Smooth muscle cell (in vitro differentiated cells): ENCODE data around the gene RIC3. TPM values are rescaled to one million over a fixed set of nuclear protein-coding genes. Genes with fewer than 3 reads are reported as not detected.

Experiments used
- DNase-seq: peaks from one replicate; lab custom pipeline; 2025; ENCODE audit not compliant: unreplicated experiment; lab: John Stamatoyannopoulos, UW
- H2AFZ ChIP-seq: fragments of 200-600 bp; sonication (generic); 2 replicates; pipeline ENCODE4 v1.6.0; 2016; ENCODE audit warnings: antibody characterized with exemption, low read depth, mild to moderate bottlenecking
- H3F3A ChIP-seq: fragments of 200-600 bp; sonication (generic); 2 replicates; pipeline ENCODE4 v1.6.0; 2017; ENCODE audit warnings: antibody characterized with exemption, low read depth
- H3K27ac ChIP-seq: fragments of 200-600 bp; sonication (generic); 2 replicates; pipeline ENCODE4 v1.5.1; 2016; ENCODE audit warnings: low read depth, mild to moderate bottlenecking
- H3K27me3 ChIP-seq: fragments of 200-600 bp; sonication (generic); 2 replicates; pipeline ENCODE4 v1.6.1; 2016; ENCODE audit warnings: low read depth, mild to moderate bottlenecking
- H3K36me3 ChIP-seq: fragments of 200-600 bp; sonication (generic); 2 replicates; pipeline ENCODE4 v1.5.1; 2016; ENCODE audit warnings: low read depth
- H3K4me1 ChIP-seq: fragments of 200-600 bp; sonication (generic); 2 replicates; pipeline ENCODE4 v1.5.1; 2016; ENCODE audit warnings: low read depth
- H3K4me2 ChIP-seq: fragments of 200-600 bp; sonication (generic); 2 replicates; pipeline ENCODE4 v1.6.0; 2016; ENCODE audit warnings: mild to moderate bottlenecking
- H3K4me3 ChIP-seq: fragments of 200-600 bp; sonication (generic); 2 replicates; pipeline ENCODE4 v1.5.1; 2016; ENCODE audit warnings: mild to moderate bottlenecking
- H3K79me2 ChIP-seq: fragments of 200-600 bp; sonication (generic); 2 replicates; pipeline ENCODE4 v1.6.0; 2016; ENCODE audit warnings: low read depth, mild to moderate bottlenecking
- H3K9ac ChIP-seq: fragments of 200-600 bp; sonication (generic); 2 replicates; pipeline ENCODE4 v1.6.0; 2016; ENCODE audit warnings: low read depth
- H3K9me3 ChIP-seq: fragments of 200-600 bp; sonication (generic); replicated peaks from 2 replicates; pipeline ENCODE4 v1.5.1; 2016; ENCODE audit warnings: low read depth
- H4K20me1 ChIP-seq: fragments of 200-600 bp; sonication (generic); 2 replicates; pipeline ENCODE4 v1.6.0; 2016; ENCODE audit warnings: low read depth
- CTCF ChIP-seq: fragments of 200-600 bp; sonication (generic); IDR thresholded peaks from 2 replicates; pipeline ENCODE4 v1.5.1; 2017; ENCODE audit warnings: borderline replicate concordance, mild to moderate bottlenecking, antibody characterized with exemption; ENCODE audit not compliant: insufficient read depth, poor library complexity, severe bottlenecking
- WGBS: methylation state at CpG from one replicate; pipeline ENCODE4 v1.1.7; 2016; ENCODE audit warnings: low lambda C conversion rate; 5-methylcytosine and 5-hydroxymethylcytosine counted together
- polyA plus RNA-seq: library from polyadenylated mRNA; unstranded; fragments of >200 nt; fragmentation: Nextera tagmentation; extraction: Ambion mirVana; gene quantifications from 2 replicates; pipeline ENCODE4 v1.2.1, GENCODE V29; 2016
- total RNA-seq: library from RNA; depleted of rRNA; stranded (reverse); fragments of >200 nt; gene quantifications from 2 replicates; pipeline ENCODE4 v1.2.3, GENCODE V29; 2014

Gene RIC3
- total and polyA plus RNA-seq, 2 experiments from 2014 or later: 0.35 to 3.1 TPM

GRCh38 chr11:8067929-8068575 is 100.8 kb downstream of the RIC3 start:
- no peak overlapping the region for H3K4me3 ChIP-seq
- DNase-seq: no peak
- no peaks in the 10 kb centered on the region for H4K20me1 ChIP-seq
- 79% methylated on average over 13 of the region's 13 CpGs for WGBS
- no peak for TF ChIP-seq CTCF
- no peaks in the 10 kb centered on the region for H3K79me2 ChIP-seq
- H2AFZ ChIP-seq: no peak overlapping the region
- H3K9ac ChIP-seq: no peak overlapping the region
- peaks cover 21% of the 10 kb centered on the region for H3K4me1 ChIP-seq
- H3K27me3 ChIP-seq: peaks cover 14% of the 10 kb centered on the region
- peak overlapping the region; percentile 52 for H3K4me2 ChIP-seq
- no peaks in the 10 kb centered on the region for H3K9me3 ChIP-seq
- no peaks in the 10 kb centered on the region for H3F3A ChIP-seq
- H3K27ac ChIP-seq: no peak overlapping the region
- H3K36me3 ChIP-seq: no peaks in the 10 kb centered on the region

GRCh38 chr11:8067567-8067928 is 101.3 kb downstream of the RIC3 start:
- no peaks in the 10 kb centered on the region for H3F3A ChIP-seq
- WGBS: 88% methylated on average over 4 of the region's 4 CpGs
- peaks cover 18% of the 10 kb centered on the region for H3K4me1 ChIP-seq
- peaks cover 9% of the 10 kb centered on the region for H3K27me3 ChIP-seq
- H3K4me2 ChIP-seq: no peak overlapping the region
- H3K9ac ChIP-seq: no peak overlapping the region
- H3K36me3 ChIP-seq: no peaks in the 10 kb centered on the region
- no peak overlapping the region for H3K27ac ChIP-seq
- H3K9me3 ChIP-seq: no peaks in the 10 kb centered on the region
- DNase-seq: no peak
- no peak overlapping the region for H2AFZ ChIP-seq
- no peaks in the 10 kb centered on the region for H3K79me2 ChIP-seq
- H4K20me1 ChIP-seq: no peaks in the 10 kb centered on the region
- H3K4me3 ChIP-seq: no peak overlapping the region
- no peak for TF ChIP-seq CTCF

DNA sequence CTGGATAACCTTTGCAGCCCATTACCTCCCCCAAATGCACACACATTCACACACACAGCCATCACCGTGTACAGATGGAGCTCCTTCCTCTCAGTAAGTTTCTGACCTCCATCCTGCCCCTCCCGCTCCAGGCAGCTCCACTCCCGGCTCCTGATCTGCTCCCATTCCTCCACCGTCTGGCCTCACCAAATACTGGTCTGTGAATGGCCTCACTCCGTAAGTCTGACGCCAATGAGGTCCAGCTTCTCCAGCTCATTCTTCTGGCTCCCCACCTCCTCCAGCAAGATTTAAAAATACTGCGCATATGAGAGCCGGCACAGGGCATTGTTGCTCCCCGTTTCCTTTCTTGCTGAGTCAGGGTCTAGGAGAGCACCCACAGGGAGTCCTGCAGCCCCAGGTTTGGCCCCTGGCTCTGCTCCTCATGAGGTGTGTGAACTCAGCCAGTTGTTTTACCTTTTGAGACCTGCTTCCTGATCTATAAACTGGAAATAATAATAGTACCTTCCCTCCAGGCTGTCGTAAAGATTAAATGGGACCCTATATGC is 101.8 kb downstream of the RIC3 start:
- H3K9ac ChIP-seq: no peak overlapping the region
- no peaks in the 10 kb centered on the region for H3K79me2 ChIP-seq
- H3K27ac ChIP-seq: no peak overlapping the region
- no peaks in the 10 kb centered on the region for H3K9me3 ChIP-seq
- no peaks in the 10 kb centered on the region for H4K20me1 ChIP-seq
- no peak for TF ChIP-seq CTCF
- WGBS: 74% methylated on average over 10 of the region's 10 CpGs
- peaks cover 13% of the 10 kb centered on the region for H3K4me1 ChIP-seq
- peaks cover 3% of the 10 kb centered on the region for H3K27me3 ChIP-seq
- no peak overlapping the region for H2AFZ ChIP-seq
- no peaks in the 10 kb centered on the region for H3F3A ChIP-seq
- DNase-seq: no peak
- no peaks in the 10 kb centered on the region for H3K36me3 ChIP-seq
- no peak overlapping the region for H3K4me2 ChIP-seq
- H3K4me3 ChIP-seq: no peak overlapping the region
